ENCODE measurements around the gene MUC12.
"Not testable (repeated sequence)": the region's sequence is repeated elsewhere in the genome, so short reads cannot be mapped to it uniquely, and the experiment has no call there.

The MUC12 gene

DNA sequence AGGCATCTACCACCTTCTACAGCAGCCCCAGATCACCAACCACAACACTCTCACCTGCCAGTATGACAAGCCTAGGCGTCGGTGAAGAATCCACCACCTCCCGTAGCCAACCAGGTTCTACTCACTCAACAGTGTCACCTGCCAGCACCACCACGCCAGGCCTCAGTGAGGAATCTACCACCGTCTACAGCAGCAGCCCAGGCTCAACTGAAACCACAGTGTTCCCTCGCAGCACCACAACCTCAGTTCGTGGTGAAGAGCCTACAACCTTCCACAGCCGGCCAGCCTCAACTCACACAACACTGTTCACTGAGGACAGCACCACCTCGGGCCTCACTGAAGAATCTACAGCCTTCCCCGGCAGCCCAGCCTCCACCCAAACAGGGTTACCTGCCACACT, 29.2 kb downstream of the MUC12 start:
- not testable (repeated sequence) for DNase-seq

GRCh38 chr7:100999334-100999733, 30.0 kb downstream of the MUC12 start:
- DNase-seq, result not testable (repeated sequence)

- not testable (repeated sequence) for DNase-seq
These were observed 30.7 kb downstream of the MUC12 start for GRCh38 chr7:101000025-101000424.

DNA sequence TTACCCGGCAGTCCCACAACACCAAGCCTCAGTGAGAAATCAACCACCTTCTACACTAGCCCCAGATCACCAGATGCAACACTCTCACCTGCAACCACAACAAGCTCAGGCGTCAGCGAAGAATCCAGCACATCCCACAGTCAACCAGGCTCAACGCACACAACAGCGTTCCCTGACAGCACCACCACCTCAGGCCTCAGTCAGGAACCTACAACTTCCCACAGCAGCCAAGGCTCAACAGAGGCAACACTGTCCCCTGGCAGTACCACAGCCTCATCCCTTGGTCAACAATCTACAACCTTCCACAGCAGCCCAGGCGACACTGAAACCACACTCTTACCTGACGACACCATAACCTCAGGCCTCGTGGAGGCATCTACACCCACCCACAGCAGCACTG, 33.0 kb downstream of the MUC12 start:
- DNase-seq, result not testable (repeated sequence)

- DNase-seq, result not testable (repeated sequence)
These were observed 38.0 kb downstream of the MUC12 start for GRCh38 chr7:101007361-101007760.

GRCh38 chr7:101009629-101010028, 40.3 kb downstream of the MUC12 start:
- no peak for DNase-seq

GRCh38 chr7:101012931-101013330, 43.6 kb downstream of the MUC12 start:
- no peak for DNase-seq

DNA sequence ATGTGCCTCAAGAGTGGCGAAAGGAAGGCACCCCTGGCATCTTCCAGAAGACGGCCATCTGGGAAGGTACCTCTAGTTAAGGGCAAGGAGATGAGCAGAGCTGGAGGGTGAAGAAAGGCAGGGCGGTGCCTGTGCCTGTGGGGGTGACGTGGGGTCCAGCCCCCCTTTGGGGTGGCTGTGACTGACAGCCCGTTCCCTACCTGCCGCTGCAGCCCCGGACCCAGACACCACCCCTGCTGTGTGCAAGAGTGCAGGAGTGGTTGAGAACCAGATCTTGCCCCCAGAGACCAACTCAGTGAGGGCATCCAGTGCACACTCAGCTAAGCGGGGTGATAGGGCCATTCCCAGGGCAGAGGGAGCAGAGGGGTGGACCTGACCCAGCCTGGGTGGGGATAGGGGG, 46.3 kb downstream of the MUC12 start:
- no peak for DNase-seq

DNA sequence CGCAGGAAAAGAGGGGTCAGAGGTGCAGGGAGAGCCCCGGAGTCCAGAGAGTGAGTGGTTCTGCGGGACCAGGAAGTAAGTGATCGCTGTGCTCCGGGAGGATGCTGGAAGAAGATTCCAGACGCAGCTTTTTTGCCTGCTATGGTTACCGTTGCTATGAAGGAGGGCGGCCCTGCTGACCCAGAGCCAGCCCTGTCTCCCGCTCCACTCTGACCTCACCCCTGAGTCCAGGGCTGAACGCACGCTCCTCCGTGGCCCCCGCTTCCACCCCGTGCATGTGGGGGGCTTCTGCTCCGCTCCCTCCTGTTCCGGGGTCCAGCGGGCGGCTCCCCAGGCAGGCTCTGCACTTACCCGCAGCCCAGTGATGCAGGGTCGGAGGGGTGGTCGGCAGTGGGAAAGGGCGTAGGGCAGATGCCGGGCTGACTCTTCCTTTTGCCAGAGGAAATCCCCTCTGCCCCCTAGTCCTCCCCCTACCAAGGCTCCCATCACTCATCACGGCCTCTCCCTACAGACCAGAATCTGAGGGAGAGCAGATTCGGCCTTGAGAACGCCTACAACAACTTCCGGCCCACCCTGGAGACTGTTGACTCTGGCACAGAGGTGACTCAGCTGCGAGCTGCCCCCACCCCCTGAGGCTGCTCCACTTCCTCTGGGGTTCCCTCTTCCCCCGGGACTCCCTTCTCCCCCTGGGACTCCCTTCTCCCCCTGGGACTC, 47.9 kb downstream of the MUC12 start:
- DNase-seq, result no peak

GRCh38 chr7:101018271-101019167, 49.2 kb downstream of the MUC12 start:
- DNase-seq, result no peak

- no peak for DNase-seq
These were observed 51.1 kb downstream of the MUC12 start for GRCh38 chr7:101020444-101020843.

DNA sequence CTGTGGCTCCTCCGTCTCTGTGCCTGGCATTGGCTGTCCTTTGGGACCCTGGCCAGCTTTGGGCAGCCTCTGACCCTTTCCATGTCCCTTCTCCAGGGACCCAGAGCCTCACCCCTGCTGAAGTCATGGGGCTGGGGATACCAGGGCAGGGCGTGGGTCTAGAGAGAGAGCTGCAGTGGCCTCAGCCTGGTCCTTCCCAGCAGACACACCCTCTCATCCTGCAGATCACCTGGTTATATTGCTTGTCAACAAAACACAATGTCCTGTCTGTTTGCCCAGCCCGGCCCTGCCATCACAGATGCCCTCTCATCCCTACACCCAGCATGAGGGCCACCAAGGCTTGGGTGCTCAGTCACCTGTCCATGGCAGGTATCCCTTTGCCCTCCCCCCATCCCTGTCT, 52.3 kb downstream of the MUC12 start:
- no peak for DNase-seq

- DNase-seq, result no peak
These were observed 54.5 kb downstream of the MUC12 start for GRCh38 chr7:101023839-101024238.

DNA sequence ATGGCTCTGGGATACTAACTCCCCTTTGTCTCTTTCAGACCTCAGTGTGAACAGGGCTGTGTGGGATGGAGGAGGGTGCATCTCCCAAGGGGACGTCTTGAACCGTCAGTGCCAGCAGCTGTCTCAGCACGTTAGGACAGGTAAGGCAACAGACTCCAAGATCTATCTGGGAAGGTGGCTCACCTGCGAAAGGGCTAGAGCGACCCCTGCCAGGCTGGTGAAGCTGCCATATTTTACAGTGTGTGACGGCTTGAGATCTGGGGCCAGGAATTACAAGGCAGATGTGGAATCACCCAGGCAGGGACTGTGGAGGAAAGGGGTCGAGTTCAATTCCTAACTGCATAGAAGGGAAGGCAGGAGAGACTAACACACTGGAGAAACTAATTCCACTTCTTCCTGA, 61.7 kb downstream of the MUC12 start:
- DNase-seq, result no peak

- DNase-seq, result no peak
These were observed 66.6 kb downstream of the MUC12 start for GRCh38 chr7:101035941-101036340.

GRCh38 chr7:101041283-101041682, 71.9 kb downstream of the MUC12 start:
- DNase-seq, result not testable (repeated sequence)

GRCh38 chr7:101058355-101058754, 89.0 kb downstream of the MUC12 start:
- DNase-seq, result no peak

DNA sequence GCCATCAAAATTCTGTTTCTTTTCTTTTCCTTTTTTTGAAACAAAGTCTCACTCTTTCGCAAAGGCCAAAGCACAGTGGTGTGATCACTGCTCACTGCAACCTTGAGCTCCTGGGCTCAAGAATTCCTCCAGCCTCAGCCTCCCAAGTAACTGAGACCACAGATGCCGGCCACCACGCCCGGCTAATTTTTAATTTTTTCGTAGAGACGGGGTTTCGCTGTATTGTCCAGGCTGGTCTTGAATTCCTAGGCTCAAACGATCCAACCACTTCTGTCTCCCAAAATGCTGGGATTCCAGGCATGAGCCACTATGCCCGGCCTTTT, 90.2 kb downstream of the MUC12 start:
- DNase-seq, result no peak

GRCh38 chr7:101060992-101061391, 91.6 kb downstream of the MUC12 start:
- DNase-seq, result no peak

DNA sequence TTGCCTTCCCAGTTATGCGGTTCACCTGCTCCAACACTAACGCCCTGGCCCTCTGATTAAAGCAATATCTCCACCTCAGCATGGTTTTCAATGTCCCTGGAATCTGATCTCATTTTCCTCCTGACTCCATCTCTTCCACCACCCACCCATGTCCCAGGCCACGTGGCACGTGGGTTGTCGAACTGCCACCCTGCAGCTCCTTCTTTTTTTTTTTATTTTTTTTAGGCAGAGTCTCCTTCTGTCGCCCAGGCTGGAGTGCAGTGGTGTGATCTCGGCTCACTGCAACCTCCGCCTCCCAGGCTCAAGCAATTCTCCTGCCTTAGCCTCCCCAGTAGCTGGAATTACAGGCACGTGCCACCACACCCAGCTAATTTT, 94.8 kb downstream of the MUC12 start:
- DNase-seq, result not testable (repeated sequence)

GRCh38 chr7:101065162-101065561, 95.8 kb downstream of the MUC12 start:
- not testable (repeated sequence) for DNase-seq

- no peak for DNase-seq
These were observed 96.9 kb downstream of the MUC12 start for GRCh38 chr7:101066141-101066832.

DNA sequence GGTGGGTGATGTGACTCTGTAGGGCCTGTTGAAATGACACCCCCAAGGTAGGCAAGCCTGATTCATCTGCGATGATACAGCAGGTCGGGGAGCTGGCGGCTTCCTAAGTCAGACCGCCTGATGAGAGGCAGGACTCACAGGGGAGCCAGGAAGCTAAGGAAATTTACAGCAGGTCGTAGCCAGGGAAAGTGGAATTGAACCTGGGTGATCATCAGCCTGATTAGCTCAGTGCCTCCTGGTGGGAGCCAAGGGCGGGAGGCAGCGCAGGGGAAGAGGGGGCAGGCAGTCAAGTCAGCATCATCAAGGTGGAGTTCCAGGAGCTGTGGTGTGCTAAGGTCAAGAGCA, 97.4 kb downstream of the MUC12 start:
- no peak for DNase-seq

DNA sequence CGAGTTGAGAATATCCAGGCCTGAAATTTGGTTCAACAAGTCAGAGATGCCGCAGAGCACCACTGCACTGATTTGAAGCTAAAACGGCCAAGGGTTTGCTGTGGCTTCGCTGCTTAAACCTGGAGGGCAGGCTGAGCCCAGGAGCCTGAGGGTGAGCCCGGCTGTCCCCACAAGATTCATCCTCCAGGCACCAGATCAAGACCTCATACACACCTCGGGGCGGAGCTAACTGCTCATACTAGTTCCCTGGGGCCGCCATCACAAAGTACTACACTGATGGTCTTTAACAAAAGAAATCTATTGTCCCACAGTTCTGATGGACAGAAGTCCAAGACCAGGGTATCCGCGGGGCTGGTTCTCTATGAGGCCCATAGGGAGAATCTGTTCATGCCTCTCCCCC, 99.0 kb downstream of the MUC12 start:
- DNase-seq, result no peak

All from NCI-H524 treated with DMSO at 0.1 percent for 48 hours (cell line).